Stimulated activated effector memory CD8-positive, alpha-beta T cell treated with anti-CD3 and anti-CD28 coated beads, Interleukin-12 subunit alpha, Interleukin-12 subunit beta, amount 100 ng/mL, for 72 hours (primary cell): ENCODE results near the gene C2orf92.

Experiments used
- ATAC-seq: fragments of 150-1000 bp; cut with Tn5 transposase; 2 replicates; pipeline ENCODE4 v1.10.0; 2021
- DNase-seq, 2 donors: peaks; one replicate each; pipeline ENCODE4 v3.0.0; 2021 to 2022; ENCODE audit warnings: low spot score in 2 of 2
- H3K27ac Mint-ChIP-seq: one replicate; pipeline ENCODE4 v1.8.0; 2022; ENCODE audit warnings: mild to moderate bottlenecking, mixed read lengths
- H3K36me3 Mint-ChIP-seq: one replicate; pipeline ENCODE4 v1.8.0; 2022; ENCODE audit warnings: mild to moderate bottlenecking, mixed read lengths
- H3K4me1 Mint-ChIP-seq: one replicate; pipeline ENCODE4 v1.8.0; 2022; ENCODE audit warnings: mixed read lengths
- H3K4me3 Mint-ChIP-seq: one replicate; pipeline ENCODE4 v1.8.0; 2022; ENCODE audit warnings: mild to moderate bottlenecking, mixed read lengths
- H3K9me3 Mint-ChIP-seq: one replicate; pipeline ENCODE4 v1.8.0; 2022; ENCODE audit warnings: mixed read lengths

C2orf92 gene

GRCh38 chr2:97745474-97746174 is 76.1 kb downstream of the C2orf92 start:
- Mint-ChIP-seq H3K36me3 (peaks cover 42% of the 10 kb centered on the region), H3K4me1 (peaks cover 75% of the 10 kb centered on the region), H3K27ac (no peak overlapping the region), H3K9me3 (no peaks in the 10 kb centered on the region), H3K4me3 (peak overlapping the region; percentile 50)
- DNase-seq, result peak in 1 of 2 donors; percentile 74
- ATAC-seq, result peak; percentile 88

GRCh38 chr2:97747285-97747684 is 77.8 kb downstream of the C2orf92 start:
- peak; percentile 82 for ATAC-seq
- H3K36me3 Mint-ChIP-seq, result peaks cover 26% of the 10 kb centered on the region
- no peak overlapping the region for H3K27ac Mint-ChIP-seq
- no peak for DNase-seq
- H3K4me1 Mint-ChIP-seq, result peaks cover 59% of the 10 kb centered on the region
- no peak overlapping the region for H3K4me3 Mint-ChIP-seq
- H3K9me3 Mint-ChIP-seq, result no peaks in the 10 kb centered on the region

GRCh38 chr2:97747716-97748115 is 78.2 kb downstream of the C2orf92 start:
- no peak for DNase-seq
- H3K4me3 Mint-ChIP-seq, result no peak overlapping the region
- H3K36me3 Mint-ChIP-seq, result peaks cover 21% of the 10 kb centered on the region
- H3K27ac Mint-ChIP-seq, result no peak overlapping the region
- peaks cover 54% of the 10 kb centered on the region for H3K4me1 Mint-ChIP-seq
- no peak for ATAC-seq
- H3K9me3 Mint-ChIP-seq, result no peaks in the 10 kb centered on the region

- Mint-ChIP-seq H3K4me3 (no peak overlapping the region), H3K27ac (no peak overlapping the region), H3K9me3 (no peaks in the 10 kb centered on the region), H3K36me3 (peaks cover 17% of the 10 kb centered on the region), H3K4me1 (peaks cover 36% of the 10 kb centered on the region)
- DNase-seq (no peak), ATAC-seq (no peak)
These were observed 80.1 kb downstream of the C2orf92 start for GRCh38 chr2:97749581-97749980.

- H3K36me3 Mint-ChIP-seq, result peaks cover 17% of the 10 kb centered on the region
These were observed 80.5 kb downstream of the C2orf92 start for GRCh38 chr2:97750017-97750416.

GRCh38 chr2:97751752-97752151 is 82.2 kb downstream of the C2orf92 start:
- no peak for DNase-seq
- Mint-ChIP-seq H3K36me3 (peaks cover 32% of the 10 kb centered on the region), H3K27ac (peak overlapping the region; percentile 22)

More at GRCh38 chr2:97750017-97750416, 80.5 kb downstream of the C2orf92 start:
- no peak for DNase-seq
- Mint-ChIP-seq H3K9me3 (no peaks in the 10 kb centered on the region), H3K27ac (no peak overlapping the region), H3K4me3 (no peak overlapping the region), H3K4me1 (peaks cover 34% of the 10 kb centered on the region)
- ATAC-seq, result no peak

More at GRCh38 chr2:97751752-97752151, 82.2 kb downstream of the C2orf92 start:
- H3K9me3 Mint-ChIP-seq, result no peaks in the 10 kb centered on the region
- ATAC-seq, result no peak
- peaks cover 17% of the 10 kb centered on the region for H3K4me1 Mint-ChIP-seq
- H3K4me3 Mint-ChIP-seq, result no peak overlapping the region
